HL-60/S4 (cell line): ENCODE results near the gene ANKS1B.
"Not testable (repeated sequence)": the region's sequence is repeated elsewhere in the genome, so short reads cannot be mapped to it uniquely, and the experiment has no call there.

Source experiments
- in situ Hi-C: fragments of 300-500 bp; cut with MboI; formaldehyde crosslinking; loops from 2 replicates; pipeline ENCODE4 v1.14.3; 2022; ENCODE audit warnings: low sequenced_read_pairs

Gene ANKS1B

DNA sequence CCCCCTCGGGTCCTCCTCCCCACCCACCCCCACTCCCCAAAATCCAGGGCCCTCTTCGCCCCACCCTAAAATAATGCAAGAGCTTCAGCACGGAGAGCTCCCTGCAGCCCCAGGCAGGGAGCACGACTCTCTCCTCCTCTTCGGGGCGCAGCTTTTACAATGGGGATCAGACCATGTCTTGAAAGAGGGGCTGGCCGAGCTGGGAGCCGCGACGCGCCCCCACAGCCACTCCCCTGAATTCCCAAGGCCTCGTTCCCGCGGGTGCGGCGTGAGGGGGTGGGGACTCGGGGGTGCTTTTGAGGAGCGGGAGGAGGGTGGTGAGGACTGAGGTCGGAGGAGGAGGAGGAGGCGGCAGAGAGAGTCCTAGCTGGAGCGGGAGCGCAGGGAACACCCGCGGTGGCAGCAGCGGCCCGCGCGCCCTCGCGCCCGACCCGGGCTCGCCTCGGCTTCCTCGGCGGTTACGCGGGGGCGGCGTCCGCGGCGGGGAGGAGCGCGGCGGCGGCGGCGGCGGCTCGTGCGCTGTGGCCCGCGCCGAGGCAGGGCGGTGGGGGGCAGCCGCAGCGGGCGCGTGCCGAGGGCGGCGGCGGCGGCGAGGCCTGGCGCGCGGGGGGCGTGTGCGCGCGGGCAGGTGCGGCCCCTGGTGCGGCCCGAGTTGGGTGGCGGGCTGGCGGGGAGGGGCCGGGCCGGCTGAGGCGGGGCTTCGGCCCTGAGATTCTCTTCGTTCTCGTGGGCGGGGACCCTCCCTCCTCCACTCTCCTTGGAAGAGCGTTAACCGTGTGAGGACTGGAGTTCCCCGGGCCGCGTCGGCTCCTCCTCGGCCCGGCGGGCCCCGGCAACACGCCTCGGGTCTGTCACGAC, at the start of gene ANKS1B:
Gene ANKS1B (minus strand): TSS at position 666 of the 858 bp plus-strand sequence. CDS start 699 bp downstream, outside the sequence.
- in situ Hi-C loops: no loop called here

DNA sequence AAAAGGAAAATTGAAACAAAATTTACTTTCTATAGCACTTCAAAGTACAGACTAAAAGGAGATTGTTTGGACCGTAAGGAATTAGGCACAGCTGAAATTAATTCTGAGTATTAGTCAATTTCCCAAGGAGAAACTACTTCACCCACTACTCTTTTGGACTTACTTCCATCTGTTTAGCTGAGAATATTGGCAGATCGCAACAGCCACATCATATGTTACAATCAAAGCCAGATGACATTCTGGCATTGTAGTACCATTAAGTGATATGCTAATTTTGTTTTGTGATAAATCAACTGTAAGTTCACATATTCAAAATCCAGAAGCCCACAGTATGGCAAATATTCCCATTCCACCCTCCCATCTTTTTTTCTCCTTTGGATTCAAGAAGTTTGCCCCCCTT, 47.1 kb upstream of the ANKS1B start:
- in situ Hi-C loops: no loop called here

DNA sequence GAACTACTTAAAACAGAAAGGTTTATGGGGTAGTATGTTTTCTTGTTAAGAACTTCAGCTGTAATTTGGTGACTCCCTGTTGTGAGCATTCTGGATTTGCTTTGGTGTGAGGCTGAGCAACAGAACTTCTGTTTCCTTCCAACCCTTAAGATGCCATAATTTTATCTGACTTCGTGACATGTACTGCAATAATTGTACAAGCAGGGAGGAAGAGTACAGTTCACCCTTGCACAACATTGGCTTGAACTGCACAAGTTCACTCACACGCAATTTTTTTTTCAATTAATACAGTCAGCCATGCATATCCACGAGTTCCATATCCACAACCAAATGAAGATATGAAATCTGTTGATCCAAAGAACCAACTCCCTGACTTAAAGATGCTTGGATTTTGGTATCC, 42.9 kb upstream of the ANKS1B start:
- in situ Hi-C loops: no loop called here

DNA sequence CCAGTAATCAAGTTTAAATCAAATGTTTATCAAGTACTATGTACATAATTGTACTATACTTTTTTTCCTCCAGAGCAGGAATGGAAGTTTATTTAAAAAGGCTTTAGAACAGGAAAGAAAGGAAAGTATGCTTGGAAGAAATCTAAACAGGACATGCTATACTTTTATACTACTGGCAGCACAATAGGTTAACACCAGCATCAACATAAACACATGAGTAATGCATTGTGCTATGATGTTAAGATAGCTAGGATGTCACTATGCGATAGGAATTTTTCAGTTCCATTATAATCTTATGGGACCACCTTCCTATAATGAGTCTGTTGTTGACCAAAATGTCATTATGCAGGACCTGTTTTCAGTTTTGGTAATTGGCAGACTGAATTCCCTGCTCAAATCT, 41.5 kb upstream of the ANKS1B start:
- in situ Hi-C loops: no loop called here

DNA sequence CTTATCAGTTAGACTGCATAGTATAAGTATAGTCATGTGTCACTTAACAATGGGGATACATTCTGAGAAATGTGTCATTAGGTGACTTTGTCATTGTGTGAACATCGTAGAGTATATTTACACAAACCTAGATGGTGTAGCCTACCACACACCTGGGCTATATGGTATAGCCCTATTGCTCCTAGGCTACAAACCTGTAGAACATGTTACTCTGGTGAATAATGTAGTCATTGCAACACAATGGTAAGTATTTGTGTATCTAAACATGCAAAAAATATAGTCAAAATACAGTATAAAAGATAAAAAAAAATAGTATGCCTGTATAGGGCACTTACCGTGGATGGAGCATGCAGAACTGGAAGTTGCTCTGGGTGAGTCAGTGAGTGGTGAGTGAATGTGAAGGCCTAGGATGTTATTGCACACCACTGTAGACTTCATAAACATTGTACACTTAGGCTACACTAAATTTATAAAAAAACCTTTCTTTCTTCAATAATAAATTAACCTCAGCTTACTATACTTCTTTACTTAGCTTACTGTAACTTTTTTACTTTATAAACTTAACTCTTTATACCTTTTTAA, 40.3 kb upstream of the ANKS1B start:
- in situ Hi-C loops: no loop called here

DNA sequence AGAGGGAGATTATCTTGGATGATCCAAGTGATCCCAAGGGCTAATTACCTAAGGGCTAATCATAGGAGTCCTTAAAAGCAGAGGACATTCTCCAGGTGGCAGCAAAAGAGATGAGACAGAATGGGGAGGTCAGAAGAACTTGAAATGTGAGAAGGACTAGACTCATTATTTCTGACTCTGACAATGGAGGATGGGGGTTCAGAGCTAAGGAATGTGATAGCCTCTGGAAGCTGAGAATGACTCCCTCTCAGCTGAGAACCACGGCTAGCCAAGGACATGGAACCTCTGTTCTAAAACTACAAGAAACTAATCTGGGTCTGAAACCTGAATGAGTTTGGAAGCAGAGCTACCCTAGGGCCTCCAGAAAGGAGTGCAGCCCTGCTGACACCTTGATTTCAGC, 35.6 kb upstream of the ANKS1B start:
- in situ Hi-C loops: no loop called here

DNA sequence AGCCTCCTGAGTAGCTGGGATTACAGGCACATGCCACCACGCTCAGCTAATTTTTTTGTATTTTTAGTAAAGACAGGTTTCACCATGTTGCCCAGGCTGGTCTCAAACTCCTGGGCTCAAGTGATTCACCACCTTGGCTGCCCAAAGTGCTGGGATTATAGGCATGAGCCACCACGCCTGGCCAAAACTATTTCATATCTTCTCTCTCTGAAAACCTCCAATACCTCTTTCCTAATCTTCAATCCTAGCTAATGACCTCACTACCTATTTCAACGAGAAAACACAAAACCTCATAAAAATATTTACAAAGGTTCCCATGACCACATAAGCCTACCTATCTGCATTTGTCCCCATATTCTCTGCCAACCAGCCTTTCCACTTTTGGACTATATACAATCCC, 32.3 kb upstream of the ANKS1B start:
- in situ Hi-C loops: no loop called here

DNA sequence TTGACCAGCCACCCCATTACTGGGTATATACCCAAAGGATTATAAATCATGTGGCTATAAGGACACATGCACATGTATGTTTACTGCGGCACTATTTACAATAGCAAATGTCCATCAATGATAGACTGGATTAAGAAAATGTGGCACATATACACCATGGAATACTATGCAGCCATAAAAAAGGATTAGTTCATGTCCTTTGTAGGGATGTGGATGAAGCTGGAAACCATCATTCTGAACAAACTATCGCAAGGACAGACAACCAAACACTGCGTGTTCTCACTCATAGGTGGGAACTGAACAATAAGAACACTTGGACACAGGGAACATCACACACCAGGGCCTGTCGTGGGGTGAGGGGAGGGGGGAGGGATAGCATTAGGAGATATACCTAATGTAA, 31.6 kb upstream of the ANKS1B start:
- in situ Hi-C loops: not testable (repeated sequence)

DNA sequence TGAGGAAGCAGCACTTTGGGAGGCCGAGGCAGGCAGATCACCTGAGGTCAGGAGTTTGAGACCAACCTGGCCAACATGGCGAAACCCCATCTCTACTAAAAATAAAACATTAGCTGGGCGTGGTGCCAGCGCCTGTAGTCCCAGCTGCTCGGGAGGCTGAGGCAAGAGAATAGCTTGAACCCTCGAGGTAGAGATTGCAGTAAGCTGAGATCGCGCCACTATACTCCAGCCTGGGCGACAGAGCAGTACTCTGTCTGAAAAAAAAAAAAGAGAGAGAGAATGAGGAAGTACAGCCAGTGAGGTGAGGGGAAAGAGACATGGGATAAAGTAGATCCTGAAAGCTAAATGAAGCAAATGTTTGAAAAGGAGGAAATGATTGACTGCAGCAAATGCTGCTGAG, 21.1 kb upstream of the ANKS1B start:
- in situ Hi-C loops: not testable (repeated sequence)

DNA sequence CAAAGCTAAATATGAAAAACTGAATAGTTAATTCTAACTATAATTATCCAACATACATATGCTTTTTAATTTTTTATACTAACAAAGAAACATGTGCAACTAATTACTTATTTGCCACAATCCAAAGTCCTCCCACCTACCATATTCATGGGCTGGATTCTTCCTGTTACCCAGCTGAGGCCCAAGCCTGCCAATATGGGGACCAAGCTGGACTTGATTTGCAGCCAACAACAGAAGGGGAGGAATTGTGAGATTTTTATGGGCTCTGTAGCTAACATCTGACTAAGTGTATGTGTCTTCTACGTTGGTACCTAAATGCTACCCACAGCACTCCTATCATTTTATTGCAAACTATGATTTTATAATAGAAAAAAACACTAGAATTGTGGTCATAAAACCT, 13.1 kb upstream of the ANKS1B start:
- in situ Hi-C loops: no loop called here

DNA sequence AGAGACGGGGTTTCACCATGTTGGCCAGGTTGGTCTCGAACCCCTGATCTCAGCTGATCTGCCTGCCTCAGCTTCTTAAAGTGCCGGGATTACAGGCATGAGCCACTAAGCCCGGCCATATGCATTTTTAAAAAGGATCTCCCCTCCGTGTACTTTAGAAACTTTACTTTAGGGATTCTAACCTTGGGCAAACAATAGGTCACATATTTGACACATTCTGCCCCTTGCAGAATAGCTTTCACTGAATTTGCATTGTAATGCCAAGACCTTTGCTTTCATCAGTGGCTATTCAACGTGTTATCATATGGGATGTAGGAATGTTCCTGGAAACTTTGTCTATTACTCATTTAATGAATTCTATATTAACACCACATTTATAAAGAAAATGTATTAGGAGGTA, 11.4 kb upstream of the ANKS1B start:
- in situ Hi-C loops: no loop called here

DNA sequence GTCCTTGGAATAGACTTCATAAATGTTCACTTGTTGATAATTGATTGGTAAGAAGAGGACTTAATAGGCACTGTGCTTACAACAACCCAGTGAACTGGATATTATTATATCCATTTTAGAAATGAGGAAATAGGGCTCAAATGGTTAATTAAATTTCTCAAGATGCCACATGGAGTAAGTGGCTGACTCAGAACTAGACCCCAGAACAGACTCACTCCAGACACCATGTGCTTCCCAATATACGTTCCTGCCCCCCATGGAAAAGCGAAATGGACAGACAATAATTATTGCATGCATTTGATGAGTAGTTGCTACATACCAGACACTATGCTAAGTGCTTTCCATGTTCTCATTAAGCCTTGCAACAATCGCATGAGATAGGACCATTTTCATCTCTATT, 895 bp upstream of the ANKS1B start:
- in situ Hi-C loops: no loop called here

DNA sequence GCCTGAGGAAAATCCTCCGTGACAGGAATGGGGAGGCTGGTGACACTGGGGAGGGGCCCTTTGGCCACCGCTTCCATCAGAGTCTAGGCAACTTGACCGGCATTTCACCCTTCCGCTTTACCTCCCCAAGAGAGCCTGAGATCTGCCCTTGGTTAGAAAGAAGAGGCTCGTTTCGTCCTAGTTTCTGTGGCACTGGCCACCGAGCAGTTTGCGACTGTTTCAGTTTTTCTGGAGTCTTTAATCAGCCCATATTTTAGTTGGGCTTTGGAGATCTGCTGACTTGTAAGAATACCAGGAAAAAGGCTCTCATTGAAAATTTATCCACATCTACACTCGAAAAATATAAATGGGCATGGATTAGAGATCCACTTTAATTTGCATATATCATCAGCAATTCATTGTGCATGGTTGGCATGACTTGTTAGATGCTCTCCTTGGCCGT, 414 bp upstream of the ANKS1B start:
- in situ Hi-C loops: no loop called here

DNA sequence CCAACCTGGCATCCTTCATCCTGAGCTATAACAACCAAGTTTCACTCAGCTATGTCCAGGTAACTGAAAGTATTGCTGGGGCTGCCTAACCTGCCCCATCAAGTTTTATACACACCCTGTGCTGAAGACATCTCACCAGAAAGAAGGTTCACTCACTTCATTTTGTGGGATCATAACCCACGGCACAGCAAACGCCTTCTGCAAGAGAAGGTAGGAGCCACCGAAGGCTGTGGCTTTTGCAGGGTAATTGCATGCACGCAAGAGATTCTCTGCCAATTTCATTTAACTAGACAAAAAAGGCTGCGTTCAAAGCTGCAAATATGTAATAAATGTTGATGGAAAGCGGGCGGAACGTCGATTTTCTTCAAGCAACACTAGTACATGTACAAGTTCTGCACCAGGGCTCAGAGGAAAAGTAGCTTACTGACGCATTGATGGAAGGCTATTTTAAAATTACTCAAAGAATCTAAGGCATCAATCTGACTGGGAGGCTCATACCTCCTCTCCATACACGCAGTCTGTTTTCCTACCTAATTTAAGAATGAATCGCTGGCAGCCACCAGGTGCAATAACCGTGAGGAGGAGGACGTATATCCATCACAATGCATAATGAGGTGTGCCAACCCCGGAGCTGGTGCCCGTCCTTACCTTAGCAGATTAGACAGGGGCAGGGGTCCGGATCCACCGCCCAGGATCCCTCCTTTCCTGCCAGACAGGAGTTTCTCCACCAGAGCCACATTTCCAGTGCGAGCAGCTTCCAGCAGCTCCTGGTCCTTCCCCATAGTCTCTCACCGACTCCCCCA, 1.1 kb downstream of the ANKS1B start:
- in situ Hi-C loops: no loop called here

DNA sequence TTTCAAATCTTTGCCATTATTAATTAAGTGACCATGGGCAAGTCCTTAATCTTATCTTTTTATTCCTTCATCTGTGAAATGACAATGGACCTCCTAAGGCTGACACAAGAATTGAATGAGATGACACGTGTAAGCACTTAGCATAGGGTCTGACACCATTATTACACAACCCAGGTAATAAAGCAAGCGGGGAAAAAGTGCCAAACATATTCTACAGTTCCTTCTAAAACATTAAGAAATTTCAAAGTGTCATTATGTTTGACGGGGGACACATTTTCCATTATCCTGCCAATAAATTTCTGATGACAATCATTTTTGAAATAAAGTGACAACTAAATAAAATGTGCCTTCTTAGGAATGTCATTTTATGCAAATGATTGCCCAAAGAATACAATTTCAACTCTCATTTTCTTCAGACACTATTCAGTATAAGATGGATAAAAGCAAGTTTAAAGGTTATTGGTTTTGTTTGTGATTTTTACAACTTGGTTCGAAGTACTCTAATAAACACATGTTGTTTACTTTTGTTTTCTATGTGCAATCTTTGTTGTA, 3.0 kb downstream of the ANKS1B start:
- in situ Hi-C loops: no loop called here

DNA sequence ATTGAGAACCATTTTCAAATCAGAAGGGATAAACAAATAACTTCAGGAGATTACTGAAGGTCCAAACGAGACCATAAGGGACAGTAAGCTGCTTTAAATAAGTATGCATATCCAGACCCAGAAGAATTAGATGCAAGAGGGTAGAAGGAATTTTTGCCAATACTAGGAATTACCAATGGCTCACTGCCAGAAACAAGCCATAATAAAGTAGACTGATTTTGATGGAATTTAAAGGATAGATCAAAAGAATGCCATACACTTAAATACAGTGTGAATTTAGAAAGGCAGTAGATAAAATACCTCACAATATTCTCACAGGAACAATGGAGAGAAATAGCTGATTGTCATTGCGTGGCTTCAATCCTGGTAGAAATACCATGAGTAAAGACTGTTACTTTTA, 5.3 kb downstream of the ANKS1B start:
- in situ Hi-C loops: no loop called here

DNA sequence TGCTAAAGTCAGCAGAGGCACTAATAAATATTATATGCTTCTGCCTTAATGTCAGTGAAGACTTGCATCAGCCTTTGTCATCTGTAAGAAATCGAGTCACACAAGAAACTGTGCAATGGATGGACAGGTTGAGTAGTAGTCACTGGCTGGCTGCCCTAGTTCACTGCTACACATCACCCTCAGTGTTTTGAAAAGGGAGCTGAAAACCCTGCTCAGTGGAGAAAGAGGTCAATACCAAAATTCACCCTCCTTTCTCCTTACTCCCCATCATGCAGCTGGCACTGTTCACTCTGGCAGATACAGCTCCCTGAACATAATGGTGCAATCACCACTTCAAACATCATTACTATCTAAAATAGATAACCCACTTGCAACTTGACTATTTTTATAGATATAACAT, 6.6 kb downstream of the ANKS1B start:
- in situ Hi-C loops: no loop called here

DNA sequence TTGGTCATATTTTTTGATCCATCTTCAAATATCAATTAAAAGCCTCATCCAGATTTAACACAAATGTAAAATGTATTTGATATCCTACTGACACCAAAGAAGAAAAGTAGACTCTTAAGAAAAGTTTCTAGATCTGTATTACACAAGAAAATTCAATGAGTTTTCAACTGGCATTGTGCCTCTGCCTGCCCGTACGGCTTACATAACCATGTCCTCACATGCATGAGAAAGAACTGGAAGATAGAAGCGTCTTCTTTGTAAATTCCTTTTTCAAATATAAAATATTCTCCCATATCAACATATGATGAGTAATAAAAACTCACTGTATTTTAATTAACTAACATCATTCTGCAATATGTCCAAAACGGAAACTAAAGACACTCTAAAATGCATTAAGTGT, 7.2 kb downstream of the ANKS1B start:
- in situ Hi-C loops: no loop called here

DNA sequence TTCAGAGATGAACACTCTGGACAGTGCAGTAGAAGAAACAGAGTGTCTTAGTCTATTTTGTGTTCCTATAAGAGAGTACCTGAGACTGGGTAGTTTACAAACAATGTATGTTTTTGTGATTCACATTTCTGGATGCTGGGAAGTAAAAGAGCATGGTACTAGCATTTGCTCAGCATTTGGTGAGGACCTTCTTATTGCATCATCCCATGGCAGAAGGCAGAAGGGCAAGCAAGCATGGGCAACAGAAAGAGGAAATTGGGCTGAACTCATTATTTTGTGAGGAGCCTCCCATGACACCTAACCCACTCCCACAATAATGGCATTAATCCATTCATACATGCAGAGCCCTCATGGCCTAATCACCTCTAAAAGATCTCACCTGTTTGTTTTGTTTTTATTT, 8.0 kb downstream of the ANKS1B start:
- in situ Hi-C loops: no loop called here

DNA sequence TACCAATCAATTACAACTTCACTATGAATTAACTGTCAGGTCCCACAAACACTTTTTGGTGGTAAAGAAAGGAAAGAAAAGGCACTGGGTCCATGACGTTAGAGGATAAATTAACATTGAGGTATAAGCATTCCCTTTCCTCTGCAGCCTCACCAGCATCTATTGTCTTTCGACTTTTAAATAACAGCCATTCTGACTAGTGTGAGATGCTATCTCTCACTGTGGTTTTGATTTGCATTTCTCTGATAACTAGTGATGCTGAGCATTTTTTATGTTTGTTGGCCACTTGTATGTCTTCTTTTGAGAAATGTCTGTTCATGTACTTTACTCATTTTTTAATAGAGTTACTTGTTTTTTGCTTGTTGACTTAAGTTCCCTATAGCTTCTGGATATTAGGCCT, 9.4 kb downstream of the ANKS1B start:
- in situ Hi-C loops: no loop called here

DNA sequence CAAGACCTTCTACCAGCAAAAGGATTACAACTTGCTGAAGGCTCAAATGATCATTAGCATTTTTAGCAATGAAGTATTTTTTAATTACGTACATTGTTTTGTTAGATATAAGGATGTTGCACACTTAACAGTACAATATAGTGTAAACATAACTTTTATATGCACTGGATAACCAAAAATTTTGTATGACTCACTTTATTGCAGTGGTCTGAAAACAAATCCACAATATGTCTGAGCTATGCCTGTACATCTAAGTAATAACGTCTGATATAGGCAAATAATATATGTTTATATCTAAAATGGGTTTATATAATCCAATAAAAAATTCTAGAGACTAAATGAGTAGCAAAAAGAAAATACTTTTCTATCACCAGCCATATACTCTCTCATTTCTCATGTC, 10.6 kb downstream of the ANKS1B start:
- in situ Hi-C loops: no loop called here
